ENCODE measurements around the gene SAPCD2. TPM values are rescaled to one million over a fixed set of nuclear protein-coding genes. Genes with fewer than 3 reads are reported as not detected.

Gene SAPCD2
- total and polyA plus RNA-seq, 2 of the 4 experiments (the other 2 are of a cell fraction): 3.4 to 4.9 TPM

DNA sequence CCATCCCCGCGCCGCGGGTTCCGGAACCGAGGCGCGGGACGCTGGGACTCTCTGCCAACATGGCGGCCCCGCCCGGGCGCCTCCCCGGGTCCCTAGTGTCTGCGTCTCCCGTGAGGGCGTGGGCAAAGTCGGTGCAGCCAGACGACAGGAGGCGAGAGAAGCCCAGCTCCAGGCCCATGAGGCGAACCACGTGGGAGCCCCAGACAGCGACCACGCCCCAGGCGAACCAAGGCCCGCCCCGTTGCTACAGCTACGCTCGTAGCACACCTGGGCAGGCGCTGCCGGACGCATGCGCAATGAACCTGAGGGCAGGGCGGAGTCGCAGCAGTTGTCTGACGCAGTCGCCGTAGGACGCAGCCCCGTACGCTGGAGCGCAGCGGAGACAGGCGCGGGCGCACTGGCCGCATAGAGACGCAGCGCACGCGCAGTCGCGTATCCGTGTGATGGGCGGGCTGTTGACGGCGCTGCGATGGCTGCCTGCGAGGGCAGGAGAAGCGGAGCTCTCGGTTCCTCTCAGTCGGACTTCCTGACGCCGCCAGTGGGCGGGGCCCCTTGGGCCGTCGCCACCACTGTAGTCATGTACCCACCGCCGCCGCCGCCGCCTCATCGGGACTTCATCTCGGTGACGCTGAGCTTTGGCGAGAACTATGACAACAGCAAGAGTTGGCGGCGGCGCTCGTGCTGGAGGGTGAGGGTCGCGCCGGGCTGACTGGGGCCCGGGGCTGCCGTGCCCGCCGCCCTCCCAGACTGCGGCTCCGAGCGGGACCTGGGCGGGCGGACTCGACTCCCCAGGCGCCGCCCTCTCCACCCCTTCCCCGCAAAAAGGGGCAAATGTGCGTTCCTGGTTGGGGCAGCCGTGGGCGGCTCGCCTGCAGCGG, 16.4 kb upstream of the SAPCD2 start, which contains the start of gene MAN1B1:
Gene MAN1B1, plus strand, starts transcription at position 455 of the 878 bp plus-strand sequence. Its CDS starts 15 bp downstream, at position 470.
- intact Hi-C loops (cut with micrococcal nuclease): loop anchor here (1.0 kb wide), 1 partner anchor 16 kb away; the partner anchor contains the start of gene SAPCD2
- ChIA-PET CTCF (interaction anchor here (0.8 to 1.0 kb wide), 4 partner anchors 20 to 40 kb away, joined by 3 to 5 read pairs (median 4); no protein-coding TSS in a partner anchor), POLR2A (ENCODE audit: unreplicated experiment) (interaction anchor here (0.6 kb wide), 2 partner anchors 10 to 101 kb away, joined by 3 to 4 read pairs; no protein-coding TSS in a partner anchor)
- Histone ChIP-seq H2AK9ac (replicated peaks; ENCODE audit: low read depth, low read length, poor library complexity) (peak within 1 kb of the TSS; percentile 98), H3K4ac (ENCODE audit: low read depth, low read length) (peak within 1 kb of the TSS; percentile 87), H3K27me3 (ENCODE audit: control insufficient read depth, insufficient read depth, low read length) (no peaks in the 10 kb centered on the region), H2BK5ac (ENCODE audit: low read depth, low read length, poor library complexity, severe bottlenecking) (peak within 1 kb of the TSS; percentile 68), H3K36me3 (ENCODE audit: control insufficient read depth, insufficient read depth, low read length) (peaks cover 13% of the 10 kb centered on the region; the same call in 1 of the 2 replicates), H3K4me2 (ENCODE audit: low read depth, low read length) (peak within 1 kb of the TSS; percentile 78), H4K8ac (ENCODE audit: low read depth in 2 of 2, low read length in 2 of 2) (peak within 1 kb of the TSS; percentile 85 to 98), H2BK120ac (ENCODE audit: low read depth, low read length) (peak within 1 kb of the TSS; percentile 72), H3K27ac (ENCODE audit: insufficient read depth, low read length) (peak within 1 kb of the TSS; percentile 62), H4K20me1 (ENCODE audit: insufficient read depth, low read length) (no peaks in the 10 kb centered on the region), H4K5ac (ENCODE audit: low read depth, low read length) (peak within 1 kb of the TSS; percentile 31), H3K4me3 (ENCODE audit: insufficient read depth, low read depth, low read length) (peak within 1 kb of the TSS; percentile 61), H3K9me1 (ENCODE audit: insufficient read depth, low read length) (peaks cover 6% of the 10 kb centered on the region), H2BK20ac (ENCODE audit: low read depth, low read length) (no peak within 1 kb of the TSS), H3K9me3 (ENCODE audit: control insufficient read depth, insufficient read depth, low read length) (no peaks in the 10 kb centered on the region), H2AFZ (replicated peaks; ENCODE audit: low read length, poor library complexity) (peak within 1 kb of the TSS; percentile 90), H3K79me1 (ENCODE audit: low read depth in 1 of 2, low read length in 2 of 2) (peaks cover 29 to 37% of the 10 kb centered on the region in 2 experiments), H4K91ac (ENCODE audit: insufficient read depth, low read depth, low read length) (peak within 1 kb of the TSS; percentile 78), H3K14ac (replicated peaks; ENCODE audit: low read depth, low read length) (peak within 1 kb of the TSS; percentile 77), H3K18ac (ENCODE audit: low read depth, low read length) (no peak within 1 kb of the TSS), H3K9ac (ENCODE audit: low read depth, low read length) (peak within 1 kb of the TSS; percentile 87), H2BK15ac (ENCODE audit: low read depth, low read length) (no peak within 1 kb of the TSS), H3K4me1 (ENCODE audit: control insufficient read depth, insufficient read depth, low read length) (peaks cover 15% of the 10 kb centered on the region), H3K23ac (ENCODE audit: low read depth, low read length) (peak within 1 kb of the TSS; percentile 85), H2AK5ac (ENCODE audit: low read depth, low read length) (peak within 1 kb of the TSS; percentile 93), H3K56ac (ENCODE audit: extremely low read depth, insufficient read depth, low read length) (peak within 1 kb of the TSS; percentile 67)
- 1% methylated on average over 68 of the region's 101 CpGs; no CpG with 5 or more reads in 1 of the 2 experiments for WGBS, 2 experiments (ENCODE audit: extremely low coverage in 2 of 2, insufficient read length in 1 of 2)
- no TSS peak for BruUV-seq (replicated peaks)
- in situ Hi-C loops (cut with MboI; ENCODE audit: low sequenced_read_pairs): no loop called here
- ATAC-seq (ENCODE audit: low read depth) (peak; percentile 83), DNase-seq (peak; percentile 98)
- dilution Hi-C loops (cut with HindIII; ENCODE audit: low sequenced_read_pairs, unreplicated experiment): no loop called here
- TF ChIP-seq SMC3 (IDR thresholded peaks at IDR 0.05; ENCODE audit: low read depth, low read length): no peak
- no peak; the same call in 1 of the 2 replicates for TF ChIP-seq MAZ (IDR thresholded peaks at IDR 0.05; ENCODE audit: borderline replicate concordance, low read depth, low read length)
- TF ChIP-seq, protein P1, sequence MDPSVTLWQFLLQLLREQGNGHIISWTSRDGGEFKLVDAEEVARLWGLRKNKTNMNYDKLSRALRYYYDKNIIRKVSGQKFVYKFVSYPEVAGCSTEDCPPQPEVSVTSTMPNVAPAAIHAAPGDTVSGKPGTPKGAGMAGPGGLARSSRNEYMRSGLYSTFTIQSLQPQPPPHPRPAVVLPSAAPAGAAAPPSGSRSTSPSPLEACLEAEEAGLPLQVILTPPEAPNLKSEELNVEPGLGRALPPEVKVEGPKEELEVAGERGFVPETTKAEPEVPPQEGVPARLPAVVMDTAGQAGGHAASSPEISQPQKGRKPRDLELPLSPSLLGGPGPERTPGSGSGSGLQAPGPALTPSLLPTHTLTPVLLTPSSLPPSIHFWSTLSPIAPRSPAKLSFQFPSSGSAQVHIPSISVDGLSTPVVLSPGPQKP (IDR thresholded peaks at IDR 0.05; ENCODE audit: borderline replicate concordance, low read depth, low read length): no peak
- no peak for TF ChIP-seq BHLHE40 (IDR thresholded peaks at IDR 0.05; ENCODE audit: low read depth, low read length)
- TF ChIP-seq MAFK (IDR thresholded peaks at IDR 0.05; ENCODE audit: low read depth, low read length): no peak
- no peak for TF ChIP-seq RCOR1 (IDR thresholded peaks at IDR 0.05; ENCODE audit: insufficient replicate concordance, low read length)
- no peak for TF ChIP-seq CHD1 (IDR thresholded peaks at IDR 0.05; ENCODE audit: low read depth, low read length)
- TF ChIP-seq, protein P2, sequence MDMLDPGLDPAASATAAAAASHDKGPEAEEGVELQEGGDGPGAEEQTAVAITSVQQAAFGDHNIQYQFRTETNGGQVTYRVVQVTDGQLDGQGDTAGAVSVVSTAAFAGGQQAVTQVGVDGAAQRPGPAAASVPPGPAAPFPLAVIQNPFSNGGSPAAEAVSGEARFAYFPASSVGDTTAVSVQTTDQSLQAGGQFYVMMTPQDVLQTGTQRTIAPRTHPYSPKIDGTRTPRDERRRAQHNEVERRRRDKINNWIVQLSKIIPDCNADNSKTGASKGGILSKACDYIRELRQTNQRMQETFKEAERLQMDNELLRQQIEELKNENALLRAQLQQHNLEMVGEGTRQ (IDR thresholded peaks at IDR 0.05; ENCODE audit: low read depth, low read length): peak; percentile 83
- TF ChIP-seq POLR2A (IDR thresholded peaks at IDR 0.05; ENCODE audit: low read depth, low read length): peak; percentile 58
- 0 out of 2 replicates have a peak, but pooled peaks have one; percentile 6 for TF ChIP-seq RAD21 (IDR thresholded peaks at IDR 0.05; ENCODE audit: low read length)
- no peak for TF ChIP-seq FOS (IDR thresholded peaks at IDR 0.05; ENCODE audit: low read depth, low read length)
- TF ChIP-seq CEBPB (IDR thresholded peaks at IDR 0.05; ENCODE audit: low read depth, low read length): no peak
- no peak for TF ChIP-seq RFX5 (IDR thresholded peaks at IDR 0.05; ENCODE audit: low read depth, low read length)
- no peak for TF ChIP-seq NFE2L2 (IDR thresholded peaks at IDR 0.05; ENCODE audit: low read depth, low read length)
- peak; percentile 97 for TF ChIP-seq MXI1 (IDR thresholded peaks at IDR 0.05; ENCODE audit: borderline replicate concordance, low read depth, low read length)
